Stomach (tissue), 9 donors: ENCODE results near the gene COX8A. TPM values are rescaled to one million over a fixed set of nuclear protein-coding genes. Genes with fewer than 3 reads are reported as not detected.
"Not testable (repeated sequence)": the region's sequence is repeated elsewhere in the genome, so short reads cannot be mapped to it uniquely, and the experiment has no call there.

Experiments
- DNase-seq, 2 donors: peaks; one replicate each; pipeline versions ENCODE4 v3.0.0 to v3.0.0-alpha.2; 2013 to 2019
- H3K27ac ChIP-seq, 5 donors: fragments of 200-600 bp in 4 of 5; sonication (generic) in 4 of 5; one replicate each; pipeline ENCODE4 v1.5.1; 2013 to 2019; ENCODE audit warnings: mild to moderate bottlenecking in 1 of 5, moderate library complexity in 1 of 5
- H3K27me3 ChIP-seq, 3 donors: fragments of 200-600 bp; sonication (generic); one replicate each; pipeline ENCODE4 v1.5.1; 2017 to 2019; ENCODE audit warnings: mixed run types in 1 of 3
- H3K36me3 ChIP-seq, 4 donors: fragments of 200-600 bp; sonication (generic); 1 replicate in 3 of 4; 2 replicates in 1 of 4; pipeline ENCODE4 v1.5.1; 2016 to 2019
- H3K4me1 ChIP-seq, 4 donors: fragments of 200-600 bp; sonication (generic); one replicate each; pipeline ENCODE4 v1.5.1; 2016 to 2019
- H3K4me3 ChIP-seq, 4 donors: fragments of 200-600 bp; sonication (generic) in 3 of 4; one replicate each; pipeline ENCODE4 v1.5.1; 2016 to 2019; ENCODE audit warnings: mild to moderate bottlenecking in 1 of 4
- H3K9me3 ChIP-seq, 4 donors: fragments of 200-600 bp; sonication (generic); one replicate each; pipeline ENCODE4 v1.5.1; 2016 to 2019
- EP300 ChIP-seq: sonication (generic); formaldehyde crosslinking; IDR thresholded peaks from one replicate; pipeline ENCODE4 v1.6.1; 2017; ENCODE audit warnings: antibody characterized with exemption
- POLR2A ChIP-seq, 4 donors: fragments of 450-650 bp; IDR thresholded peaks; one replicate each; pipeline ENCODE4 v1.6.1; 2016; ENCODE audit warnings: antibody characterized with exemption in 4 of 4, control low read depth in 2 of 4, mild to moderate bottlenecking in 1 of 4, moderate library complexity in 1 of 4
- POLR2AphosphoS5 ChIP-seq, 3 donors: sonication (generic); formaldehyde crosslinking; IDR thresholded peaks; one replicate each; pipeline ENCODE4 v1.6.1; 2016; ENCODE audit warnings: antibody characterized with exemption in 3 of 3
- WGBS, 5 donors: extraction: QIAGEN DNeasy Blood & Tissue Kit in 3 of 5; methylation state at CpG; one replicate each; pipeline versions ENCODE4 v1.1.5 to v1.1.7; 2013 to 2018; 5-methylcytosine and 5-hydroxymethylcytosine counted together
- intact Hi-C: fragments of 100-400 bp; cut with DNase I; formaldehyde crosslinking; loops from one replicate; pipeline ENCODE4 v1.15.1; 2023; ENCODE audit warnings: low total_unique reads
- polyA plus RNA-seq, 3 donors: library from polyadenylated mRNA; stranded (reverse); fragments of 200-250 nt; gene quantifications; one replicate each; pipeline ENCODE4 v1.2.3, GENCODE V29; 2013
- total RNA-seq, 5 donors: library from RNA; depleted of rRNA; stranded (reverse); fragments of >200 nt; gene quantifications; one replicate each; pipeline versions ENCODE4 v1.1.0 to v1.2.3, GENCODE V29; 2014 to 2016
- TF ChIP-seq, protein P1 (sequence below), 7 experiments: fragments of 450-650 bp in 4 of 7; fragments of 200-600 bp in 3 of 7; sonication (generic) in 3 of 7; IDR thresholded peaks; one replicate each; pipeline ENCODE4 v1.5.1; 2016 to 2019; ENCODE audit warnings: antibody characterized with exemption in 7 of 7, control low read depth in 2 of 7, mild to moderate bottlenecking in 1 of 7
- donor health status: healthy with polysubstance abuse.
- donor health status: Bipolar disorder and iron deficiency.
- donor health status: healthy.

COX8A gene
- total and polyA plus RNA-seq, 8 donors: 107 to 1,045 (median 933) TPM

DNA sequence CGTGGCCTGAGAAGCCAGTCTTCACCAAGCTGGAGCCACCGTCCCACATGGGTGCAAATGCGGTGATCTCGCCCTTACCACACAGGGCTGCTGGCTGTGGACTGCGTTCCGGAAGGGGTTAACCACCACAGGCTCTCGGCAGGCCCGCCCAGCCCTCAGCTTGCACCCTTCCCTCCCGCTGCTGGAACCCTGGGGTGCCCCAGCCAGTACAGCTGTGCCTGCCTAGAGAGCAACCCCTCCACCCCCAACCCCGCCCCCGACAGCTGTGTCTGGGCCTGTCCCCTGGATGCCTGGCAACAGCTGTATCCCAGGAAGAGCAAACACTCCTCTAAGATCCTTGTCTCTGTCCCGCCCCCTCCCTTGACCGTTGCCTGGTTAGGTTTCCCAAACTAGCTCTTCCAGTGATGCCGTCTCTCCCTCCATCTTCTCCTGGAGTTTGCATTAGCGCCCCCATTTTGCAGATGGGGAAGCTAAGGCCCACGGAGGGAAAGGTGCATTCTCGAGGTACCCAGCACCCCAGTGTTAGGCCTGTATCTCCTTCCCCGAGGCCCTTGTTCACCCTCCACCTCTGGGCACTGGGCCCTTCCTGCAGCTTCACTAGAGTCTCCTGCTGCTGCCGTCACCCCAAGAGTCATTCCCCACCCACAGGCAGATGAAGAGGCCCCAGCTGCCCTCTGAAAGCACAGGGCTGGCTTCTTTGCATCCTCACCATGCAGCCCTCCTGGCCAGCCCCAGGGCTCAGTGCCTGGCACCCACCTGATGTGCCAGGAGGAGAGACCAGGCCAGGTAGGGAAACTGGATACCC lies 12.6 kb upstream of the COX8A start:
- no peak overlapping the region for H3K27ac ChIP-seq
- H3K4me3 ChIP-seq: no peak overlapping the region
- intact Hi-C loops: no loop called here
- no peak for TF ChIP-seq POLR2AphosphoS5 (IDR thresholded peaks at IDR 0.05)
- TF ChIP-seq, protein P1, sequence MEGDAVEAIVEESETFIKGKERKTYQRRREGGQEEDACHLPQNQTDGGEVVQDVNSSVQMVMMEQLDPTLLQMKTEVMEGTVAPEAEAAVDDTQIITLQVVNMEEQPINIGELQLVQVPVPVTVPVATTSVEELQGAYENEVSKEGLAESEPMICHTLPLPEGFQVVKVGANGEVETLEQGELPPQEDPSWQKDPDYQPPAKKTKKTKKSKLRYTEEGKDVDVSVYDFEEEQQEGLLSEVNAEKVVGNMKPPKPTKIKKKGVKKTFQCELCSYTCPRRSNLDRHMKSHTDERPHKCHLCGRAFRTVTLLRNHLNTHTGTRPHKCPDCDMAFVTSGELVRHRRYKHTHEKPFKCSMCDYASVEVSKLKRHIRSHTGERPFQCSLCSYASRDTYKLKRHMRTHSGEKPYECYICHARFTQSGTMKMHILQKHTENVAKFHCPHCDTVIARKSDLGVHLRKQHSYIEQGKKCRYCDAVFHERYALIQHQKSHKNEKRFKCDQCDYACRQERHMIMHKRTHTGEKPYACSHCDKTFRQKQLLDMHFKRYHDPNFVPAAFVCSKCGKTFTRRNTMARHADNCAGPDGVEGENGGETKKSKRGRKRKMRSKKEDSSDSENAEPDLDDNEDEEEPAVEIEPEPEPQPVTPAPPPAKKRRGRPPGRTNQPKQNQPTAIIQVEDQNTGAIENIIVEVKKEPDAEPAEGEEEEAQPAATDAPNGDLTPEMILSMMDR (IDR thresholded peaks at IDR 0.05): no peak
- no peak for TF ChIP-seq EP300
- TF ChIP-seq POLR2A (IDR thresholded peaks at IDR 0.05): no peak
- H3K27me3 ChIP-seq: peaks cover 0 to 5% (median 0%) of the 10 kb centered on the region in 3 donors
- WGBS, 5 donors: 20 to 29% (median 27%) methylated on average over 9 to 19 of the region's 19 CpGs
- H3K4me1 ChIP-seq: peaks cover 0 to 11% (median 0%) of the 10 kb centered on the region in 4 donors
- H3K9me3 ChIP-seq: no peaks in the 10 kb centered on the region
- DNase-seq: peak; percentile 30 to 85
- peaks cover 0 to 8% (median 0%) of the 10 kb centered on the region in 4 donors for H3K36me3 ChIP-seq

DNA sequence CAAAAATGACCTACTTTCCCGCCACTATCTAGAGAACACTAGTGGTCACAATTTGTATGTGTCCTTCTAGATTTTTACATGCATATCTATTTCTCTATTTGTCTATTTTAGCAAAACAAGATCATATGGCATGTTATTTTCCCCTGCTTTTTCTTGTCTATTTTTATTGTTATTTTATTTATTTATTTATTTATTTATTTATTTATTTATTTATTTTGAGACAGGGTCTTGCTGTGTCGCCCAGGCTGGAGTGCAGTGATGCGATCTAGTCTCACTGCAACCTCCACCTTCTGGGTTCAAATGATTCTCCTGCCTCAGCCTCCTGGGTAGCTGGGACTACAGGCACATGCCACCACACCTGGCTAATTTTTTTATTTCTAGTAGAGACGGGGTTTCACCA lies 10.5 kb upstream of the COX8A start:
- H3K36me3 ChIP-seq, DNase-seq, H3K27me3 ChIP-seq, H3K9me3 ChIP-seq, H3K27ac ChIP-seq, H3K4me3 ChIP-seq, intact Hi-C loops: not testable (repeated sequence)
- H3K4me1 ChIP-seq: peaks cover 0 to 11% (median 0%) of the 10 kb centered on the region in 4 donors
- WGBS, 5 donors: 89 to 97% (median 93%) methylated on average over 4 of the region's 4 CpGs

DNA sequence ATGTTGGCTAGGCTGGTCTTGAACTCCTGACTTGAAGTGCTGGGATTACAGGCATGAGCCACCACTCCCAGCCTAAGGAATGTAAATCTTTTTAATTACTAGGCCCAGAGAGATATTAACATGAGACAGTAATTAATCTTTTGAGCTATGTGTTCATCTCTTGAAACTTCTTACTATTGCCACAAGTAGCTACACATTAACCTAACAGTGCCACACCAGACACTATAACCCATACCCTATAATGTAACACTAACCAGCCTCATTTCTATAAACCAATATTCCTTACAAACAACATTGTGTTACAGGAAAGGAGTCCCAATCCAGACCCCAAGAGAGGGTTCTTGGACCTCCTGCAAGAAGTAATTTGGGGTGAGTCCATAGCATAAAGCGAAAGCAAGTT lies 8.0 kb upstream of the COX8A start:
- H3K4me3 ChIP-seq: no peak overlapping the region

DNA sequence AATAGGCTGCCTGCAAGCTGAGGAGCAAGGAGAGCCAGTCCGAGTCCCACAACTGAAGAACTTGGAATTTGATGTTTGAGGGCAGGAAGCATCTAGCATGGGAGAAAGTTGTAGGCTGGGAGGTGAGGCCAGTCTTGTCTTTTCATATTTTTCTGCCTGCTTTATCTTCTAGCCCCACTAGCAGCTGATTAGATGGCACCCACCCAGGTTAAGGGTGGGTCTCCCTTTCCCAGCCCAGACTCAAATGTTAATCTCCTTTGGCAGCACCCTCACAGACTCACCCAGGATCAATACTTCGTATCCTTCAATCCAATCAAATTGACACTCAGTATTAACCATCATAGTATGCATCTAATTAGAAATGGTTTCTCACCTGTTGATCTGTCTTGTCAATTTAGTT lies 5.0 kb upstream of the COX8A start:
- no peaks in the 10 kb centered on the region for H3K36me3 ChIP-seq
- DNase-seq: no peak
- H3K27ac ChIP-seq: no peak overlapping the region
- intact Hi-C loops: no loop called here
- no peak for TF ChIP-seq EP300
- no peak for TF ChIP-seq POLR2AphosphoS5 (IDR thresholded peaks at IDR 0.05)
- TF ChIP-seq, protein P1 (IDR thresholded peaks at IDR 0.05): no peak
- TF ChIP-seq POLR2A (IDR thresholded peaks at IDR 0.05): no peak
- peaks cover 0 to 9% (median 4%) of the 10 kb centered on the region in 3 donors for H3K27me3 ChIP-seq
- H3K9me3 ChIP-seq: no peaks in the 10 kb centered on the region
- H3K4me1 ChIP-seq: peaks cover 0 to 6% (median 4%) of the 10 kb centered on the region in 4 donors
- no peak overlapping the region for H3K4me3 ChIP-seq
- 68 to 86% (median 73%) methylated on average over 2 of the region's 2 CpGs for WGBS, 5 donors

More for the DNA sequence above, 8.0 kb upstream of the COX8A start:
- Histone ChIP-seq H3K9me3 (no peaks in the 10 kb centered on the region), H3K27ac (no peak overlapping the region), H3K27me3 (peaks cover 0 to 11% (median 4%) of the 10 kb centered on the region in 3 donors), H3K36me3 (no peaks in the 10 kb centered on the region), H3K4me1 (peaks cover 0 to 8% (median 0%) of the 10 kb centered on the region in 4 donors)
- no peak for DNase-seq
- TF ChIP-seq POLR2A (IDR thresholded peaks at IDR 0.05): no peak
- intact Hi-C loops: no loop called here
- WGBS, 5 donors: 96 to 100% (median 100%) methylated on average over 1 of the region's 1 CpG

DNA sequence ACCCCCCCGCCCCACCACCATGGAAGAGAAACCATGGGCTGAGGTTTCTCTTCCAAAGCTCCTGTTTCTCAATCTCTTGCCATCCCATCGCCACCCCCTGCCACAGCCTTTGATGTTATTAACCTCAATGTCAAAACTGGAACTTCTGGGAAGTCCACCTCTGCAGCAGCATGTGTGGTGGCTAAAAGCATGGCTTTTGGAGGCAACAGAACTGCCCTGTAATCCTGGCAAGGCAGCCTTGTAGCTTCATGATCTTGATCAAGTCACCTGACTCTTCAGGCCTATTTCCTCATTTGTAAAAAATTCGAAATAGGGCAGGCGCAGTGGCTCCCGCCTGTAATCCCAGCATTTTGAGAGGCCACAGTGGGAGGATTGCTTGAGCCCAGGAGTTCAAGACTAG lies 3.5 kb upstream of the COX8A start:
- no peak for DNase-seq
- Histone ChIP-seq H3K27me3 (peaks cover 0 to 8% (median 4%) of the 10 kb centered on the region in 3 donors), H3K4me3 (no peak overlapping the region), H3K4me1 (peaks cover 8 to 15% (median 14%) of the 10 kb centered on the region in 4 donors), H3K36me3 (peaks cover 0 to 1% (median 0%) of the 10 kb centered on the region in 4 donors), H3K27ac (no peak overlapping the region), H3K9me3 (no peaks in the 10 kb centered on the region)
- 59 to 76% (median 72%) methylated on average over 5 of the region's 5 CpGs for WGBS, 5 donors
- no peak for TF ChIP-seq POLR2AphosphoS5 (IDR thresholded peaks at IDR 0.05)
- TF ChIP-seq POLR2A (IDR thresholded peaks at IDR 0.05): no peak
- no peak for TF ChIP-seq EP300
- TF ChIP-seq, protein P1 (IDR thresholded peaks at IDR 0.05): no peak
- intact Hi-C loops: no loop called here

DNA sequence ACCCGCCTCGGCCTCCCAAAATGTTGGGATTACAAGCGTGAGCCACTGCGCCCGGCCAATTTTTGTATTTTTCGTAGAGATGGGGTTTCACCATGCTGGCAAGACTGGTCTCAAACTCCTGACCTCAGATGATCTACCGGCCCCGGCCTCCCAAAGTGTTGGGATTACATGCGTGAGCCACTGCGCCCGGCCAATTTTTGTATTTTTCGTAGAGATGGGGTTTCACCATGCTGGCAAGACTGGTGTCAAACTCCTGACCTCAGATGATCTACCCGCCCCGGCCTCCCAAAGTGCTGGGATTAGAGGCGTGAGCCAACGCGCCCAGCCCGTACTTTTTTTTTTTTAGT lies 535 bp upstream of the COX8A start:
- peaks cover 0 to 14% (median 9%) of the 10 kb centered on the region in 4 donors for H3K36me3 ChIP-seq
- 60 to 66% (median 61%) methylated on average over 18 of the region's 18 CpGs for WGBS, 5 donors
- H3K27me3 ChIP-seq, H3K9me3 ChIP-seq, intact Hi-C loops, DNase-seq: not testable (repeated sequence)
- H3K4me1 ChIP-seq: peaks cover 19 to 43% (median 35%) of the 10 kb centered on the region in 4 donors
- peak overlapping the region in 2 of 5 donors; percentile 92 to 97 for H3K27ac ChIP-seq
- peak overlapping the region in 3 of 4 donors; percentile 16 to 78 (median 75) for H3K4me3 ChIP-seq
